Subcutaneous abdominal adipose tissue (tissue), 5 donors: Measurements from ENCODE around the gene PIEZO1.

Source experiments
- H3K27ac ChIP-seq: one replicate; pipeline ENCODE4 v1.7.0; 2013; ENCODE audit warnings: low read depth, mild to moderate bottlenecking, inconsistent platforms, low read length, moderate library complexity
- H3K27me3 ChIP-seq, 5 donors: one replicate each; pipeline ENCODE4 v1.7.0; 2013; ENCODE audit warnings: low read length in 5 of 5, inconsistent platforms in 1 of 5; ENCODE audit not compliant: control insufficient read depth in 5 of 5, insufficient read depth in 4 of 5
- H3K36me3 ChIP-seq, 5 donors: one replicate each; pipeline ENCODE4 v1.7.0; 2013; ENCODE audit warnings: low read length in 5 of 5; ENCODE audit not compliant: control insufficient read depth in 5 of 5, insufficient read depth in 5 of 5
- H3K4me1 ChIP-seq, 5 donors: one replicate each; pipeline ENCODE4 v1.7.0; 2013; ENCODE audit warnings: low read length in 5 of 5, mild to moderate bottlenecking in 3 of 5, moderate library complexity in 1 of 5; ENCODE audit not compliant: control insufficient read depth in 5 of 5, insufficient read depth in 5 of 5
- H3K4me3 ChIP-seq, 5 donors: one replicate each; pipeline ENCODE4 v1.7.0; 2013; ENCODE audit warnings: low read length in 5 of 5, low read depth in 1 of 5
- H3K9ac ChIP-seq, 5 donors: one replicate each; pipeline ENCODE4 v1.7.0; 2013; ENCODE audit warnings: low read length in 5 of 5, mild to moderate bottlenecking in 4 of 5, moderate library complexity in 3 of 5
- H3K9me3 ChIP-seq, 5 donors: one replicate each; pipeline ENCODE4 v1.7.0; 2013; ENCODE audit warnings: low read length in 5 of 5; ENCODE audit not compliant: control insufficient read depth in 5 of 5
- donor health status: healthy.
- donor health status: healthy.
- donor health status: healthy.
- donor health status: healthy.
- donor health status: healthy.

PIEZO1 gene

DNA sequence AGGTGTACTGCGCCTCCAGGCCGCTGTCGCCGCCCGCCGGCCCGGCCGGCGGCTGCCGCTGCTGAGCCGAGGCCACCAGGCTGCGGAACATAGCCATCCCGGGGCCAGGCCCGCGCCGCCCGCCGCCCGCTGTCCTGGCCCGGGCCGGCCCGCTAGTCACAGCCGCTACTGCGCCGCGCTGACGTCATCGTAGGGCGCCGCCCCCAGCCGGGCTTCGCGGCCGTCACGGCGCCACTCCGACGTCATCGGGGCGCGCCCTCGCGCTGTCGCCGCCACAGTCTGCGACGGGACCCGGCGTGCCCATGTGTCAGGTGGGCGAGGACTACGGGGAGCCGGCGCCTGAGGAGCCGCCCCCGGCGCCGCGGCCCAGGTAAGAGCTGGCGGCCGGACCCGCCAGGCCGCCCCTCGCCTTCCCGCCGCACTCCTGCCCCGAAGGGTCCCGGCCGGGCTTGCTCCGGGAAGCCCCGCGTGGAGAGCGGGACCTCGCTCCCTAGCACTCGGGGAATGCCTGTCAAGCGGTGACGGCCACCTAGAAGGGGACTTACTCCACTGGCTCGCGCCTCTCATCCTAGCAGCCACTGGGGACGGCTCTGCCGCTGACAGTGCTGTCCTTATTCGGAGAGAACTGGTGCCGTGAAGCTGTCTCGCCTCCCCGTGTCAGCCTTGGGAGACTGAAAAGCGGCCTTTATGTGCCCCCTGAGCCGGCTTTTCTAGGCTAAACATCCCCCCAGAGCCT is 78.6 kb downstream of the PIEZO1 start, which contains the start of the genes CTU2 and RNF166:
TSS of gene CTU2 (plus strand) at position 275 of the 736 bp plus-strand sequence. CDS start at position 303, 28 bp downstream.
TSS of gene RNF166 (minus strand) at position 180 of the 736 bp plus-strand sequence. CDS start at position 97, 83 bp downstream.
- Histone ChIP-seq H3K9me3 (no peaks in the 10 kb centered on the region), H3K27me3 (no peaks in the 10 kb centered on the region), H3K36me3 (peaks cover 0 to 8% (median 3%) of the 10 kb centered on the region in 5 donors), H3K4me3 (peak within 1 kb of the TSS; percentile 90 to 98 (median 96)), H3K27ac (peak within 1 kb of the TSS; percentile 81), H3K9ac (peak within 1 kb of the TSS; percentile 79 to 97 (median 96)), H3K4me1 (peaks cover 14 to 66% (median 55%) of the 10 kb centered on the region in 5 donors)

DNA sequence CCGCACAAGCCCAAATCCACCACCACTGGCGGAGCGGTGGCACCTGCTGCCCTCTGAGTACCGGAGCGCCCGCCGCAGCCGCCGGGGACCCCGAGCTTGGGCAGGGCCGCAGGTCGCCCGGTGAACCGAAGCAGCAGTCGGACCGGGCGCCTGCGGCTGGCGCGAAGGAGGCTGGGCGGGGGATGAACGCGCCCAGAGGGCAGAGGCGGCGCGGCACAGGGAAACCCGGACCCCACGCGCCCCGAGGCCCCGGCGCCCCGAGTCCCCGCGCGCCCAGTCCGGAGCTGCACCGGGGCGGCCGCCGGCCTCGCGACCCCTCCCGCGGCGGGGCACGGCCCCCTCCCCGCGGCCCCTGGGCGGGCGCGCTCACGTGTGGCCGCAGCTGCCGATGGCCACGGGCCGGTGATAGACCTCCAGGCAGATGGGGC is 79.2 kb downstream of the PIEZO1 start:
- Histone ChIP-seq H3K36me3 (peaks cover 0 to 8% (median 3%) of the 10 kb centered on the region in 5 donors), H3K9me3 (no peaks in the 10 kb centered on the region), H3K4me3 (peak overlapping the region; percentile 74 to 98 (median 93)), H3K4me1 (peaks cover 14 to 66% (median 57%) of the 10 kb centered on the region in 5 donors), H3K9ac (peak overlapping the region in 4 of 5 donors; percentile 73 to 97 (median 91)), H3K27me3 (no peaks in the 10 kb centered on the region), H3K27ac (peak overlapping the region; percentile 21)

DNA sequence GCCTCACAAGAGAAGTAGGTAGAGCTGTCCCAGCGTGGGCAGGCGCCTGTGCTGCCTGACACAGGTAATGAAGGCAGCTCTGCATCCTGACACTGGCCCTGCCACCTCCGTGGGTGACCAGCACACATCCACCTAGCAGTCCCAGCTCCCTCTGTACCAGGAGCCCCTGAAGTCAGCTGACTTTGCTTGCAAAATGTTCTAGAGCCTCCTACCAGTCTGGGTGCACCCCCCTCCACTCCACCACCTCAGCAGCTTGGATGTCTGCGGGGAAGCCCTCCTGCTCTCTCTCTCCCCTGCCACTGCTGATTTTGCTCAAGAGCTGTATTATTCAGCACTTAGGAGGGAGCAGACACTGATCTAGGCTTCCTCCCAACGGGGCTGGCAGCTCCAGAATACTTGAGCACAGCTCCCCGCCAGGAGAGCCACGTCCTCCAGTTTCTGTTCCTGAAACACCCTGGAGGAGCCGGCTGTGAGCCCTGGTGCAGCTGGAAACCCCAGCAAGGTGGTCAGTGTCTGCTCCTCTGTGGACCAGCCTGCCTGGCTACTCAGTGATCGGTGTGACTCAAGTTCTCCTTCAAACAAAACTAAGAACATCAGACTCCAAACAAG is 79.8 kb downstream of the PIEZO1 start:
- peaks cover 0 to 10% (median 5%) of the 10 kb centered on the region in 5 donors for H3K36me3 ChIP-seq
- no peaks in the 10 kb centered on the region for H3K27me3 ChIP-seq
- H3K27ac ChIP-seq: peak overlapping the region; percentile 21
- peaks cover 14 to 69% (median 63%) of the 10 kb centered on the region in 5 donors for H3K4me1 ChIP-seq
- peak overlapping the region; percentile 73 to 93 (median 83) for H3K9ac ChIP-seq
- peak overlapping the region; percentile 74 to 98 (median 93) for H3K4me3 ChIP-seq
- no peaks in the 10 kb centered on the region for H3K9me3 ChIP-seq

DNA sequence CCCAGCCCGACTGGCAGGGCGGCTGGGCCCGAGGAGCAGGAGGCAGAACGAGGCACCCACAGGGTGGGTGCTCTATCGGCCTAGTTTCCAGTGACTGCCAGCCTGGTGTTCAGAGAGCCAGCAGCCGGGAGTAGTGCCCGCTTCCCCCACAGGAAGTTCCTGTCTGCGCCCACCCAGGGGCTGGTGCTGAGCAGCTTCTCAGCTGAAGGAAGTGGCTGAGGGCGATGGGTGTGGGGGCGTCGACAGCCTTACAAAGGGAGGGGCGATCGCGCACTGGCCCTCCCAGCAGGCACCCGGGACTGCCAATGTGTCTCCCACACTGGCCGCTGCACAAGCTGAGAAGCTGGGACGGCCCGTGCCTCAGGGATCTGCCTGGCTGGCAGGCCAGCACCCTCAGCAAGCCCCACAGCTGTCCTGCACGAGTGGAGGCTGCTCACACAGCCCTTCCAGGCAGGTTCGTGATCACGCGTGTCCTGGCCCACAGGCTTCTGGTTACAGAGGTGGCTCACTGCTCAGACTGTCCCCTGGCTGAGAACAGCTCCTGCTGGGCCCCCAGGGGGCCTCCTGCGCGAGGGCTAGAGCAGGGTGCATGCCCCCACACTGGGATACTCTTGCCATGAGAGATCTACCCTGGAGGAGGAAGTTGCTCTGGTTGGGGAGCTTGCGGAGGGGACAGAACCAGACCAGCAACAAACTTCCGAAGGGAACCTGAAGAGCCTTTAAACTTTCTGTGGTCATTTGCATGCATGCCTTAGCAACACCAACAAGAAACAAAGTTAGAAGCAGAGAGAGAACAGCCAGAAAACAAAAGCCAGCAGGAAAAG is 81.3 kb downstream of the PIEZO1 start:
- Histone ChIP-seq H3K9me3 (no peaks in the 10 kb centered on the region), H3K36me3 (peaks cover 0 to 20% (median 15%) of the 10 kb centered on the region in 5 donors), H3K4me1 (peaks cover 14 to 78% (median 68%) of the 10 kb centered on the region in 5 donors), H3K4me3 (peak overlapping the region in 3 of 5 donors; percentile 36 to 97 (median 42)), H3K27ac (peak overlapping the region; percentile 60), H3K9ac (peak overlapping the region in 3 of 5 donors; percentile 35 to 43 (median 35)), H3K27me3 (no peaks in the 10 kb centered on the region)

DNA sequence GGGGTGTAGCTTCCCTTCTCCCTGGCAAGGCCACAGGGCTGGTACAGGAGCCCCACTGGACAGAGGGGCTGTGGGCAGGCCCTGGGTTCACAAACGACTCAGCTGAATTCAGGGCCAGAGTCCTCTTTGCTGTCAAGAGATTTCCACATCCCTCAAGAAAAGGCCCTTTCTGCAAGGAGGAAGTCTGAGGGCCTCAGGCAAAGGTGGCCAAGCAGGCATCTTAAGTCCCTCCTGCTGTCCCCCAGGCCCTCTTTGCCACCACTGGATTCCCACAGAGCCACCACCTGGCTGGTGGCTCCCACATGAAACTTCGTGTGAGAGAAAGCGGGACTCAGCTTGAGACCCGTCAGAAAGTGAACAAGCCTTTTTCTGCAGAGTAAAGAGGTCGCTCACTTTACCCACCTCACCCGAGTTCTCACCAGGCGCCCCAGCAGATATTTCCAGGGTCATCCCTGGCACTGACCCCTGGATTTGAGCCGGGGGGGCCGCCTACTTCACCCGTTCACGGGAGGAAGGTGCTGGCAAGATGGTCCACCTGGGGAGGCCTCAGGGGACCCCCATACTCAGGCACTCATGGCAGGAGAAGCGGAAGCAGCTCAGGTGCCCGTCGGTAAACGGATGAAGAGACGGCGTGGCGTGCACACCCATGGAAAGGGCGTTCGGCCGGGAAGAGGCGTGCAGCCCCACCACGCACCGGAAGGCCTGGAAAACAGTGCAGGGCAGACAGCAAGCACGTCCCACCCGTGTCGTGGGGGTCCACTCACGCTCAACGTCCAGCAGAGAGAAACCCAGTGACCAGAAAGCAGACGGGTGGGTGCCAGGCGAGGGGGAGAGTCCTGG is 82.4 kb downstream of the PIEZO1 start:
- H3K27ac ChIP-seq: peak overlapping the region; percentile 60

DNA sequence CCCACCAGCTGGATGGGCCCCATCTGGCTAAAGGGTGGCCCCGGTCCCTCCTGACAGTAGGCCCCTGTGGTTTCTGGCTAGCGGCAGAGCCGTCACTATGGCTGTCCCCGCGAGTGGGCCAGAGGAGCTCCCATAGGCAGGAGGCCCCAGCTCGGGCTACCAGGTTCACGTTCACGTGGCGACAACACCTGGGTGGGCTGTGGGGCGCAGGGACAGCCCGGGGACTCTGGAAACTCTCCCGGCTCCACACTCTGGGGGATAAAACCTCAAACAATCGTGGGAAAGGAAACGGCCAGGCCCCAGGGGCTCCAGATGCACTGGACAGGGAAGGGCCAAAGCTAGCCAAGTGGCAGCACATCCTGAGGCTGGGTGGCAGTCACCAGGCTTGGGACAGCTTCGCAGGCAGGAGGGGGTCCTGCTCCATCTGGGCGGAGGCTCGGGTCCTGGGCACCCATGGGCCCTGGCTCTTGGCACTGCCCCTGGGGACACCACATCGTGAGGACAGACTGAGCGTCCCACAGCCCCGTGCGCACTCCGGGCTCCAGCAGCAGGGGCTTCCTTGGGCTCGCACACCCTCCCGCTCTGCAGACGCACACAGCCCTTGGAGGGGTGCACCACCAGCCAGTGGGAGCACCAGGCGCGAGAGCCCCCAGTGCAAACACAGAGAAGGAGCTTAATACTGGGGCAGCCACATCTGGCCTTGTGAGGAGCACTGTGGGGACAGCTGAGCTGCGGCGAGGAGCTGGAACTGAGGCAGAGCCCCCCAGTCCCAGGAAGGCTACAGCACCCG is 83.2 kb downstream of the PIEZO1 start:
- Histone ChIP-seq H3K36me3 (peaks cover 0 to 39% (median 34%) of the 10 kb centered on the region in 5 donors), H3K27ac (peak overlapping the region; percentile 60), H3K4me3 (peak overlapping the region in 3 of 5 donors; percentile 22 to 49 (median 40)), H3K27me3 (no peaks in the 10 kb centered on the region), H3K4me1 (peaks cover 11 to 68% (median 58%) of the 10 kb centered on the region in 5 donors), H3K9ac (peak overlapping the region in 2 of 5 donors; percentile 47 to 53), H3K9me3 (no peaks in the 10 kb centered on the region)

More for the DNA sequence above, 82.4 kb downstream of the PIEZO1 start:
- Histone ChIP-seq H3K4me1 (peaks cover 14 to 77% (median 66%) of the 10 kb centered on the region in 5 donors), H3K27me3 (no peaks in the 10 kb centered on the region), H3K36me3 (peaks cover 0 to 31% (median 26%) of the 10 kb centered on the region in 5 donors), H3K4me3 (peak overlapping the region in 2 of 5 donors; percentile 40 to 52), H3K9ac (peak overlapping the region in 1 of 5 donors; percentile 43), H3K9me3 (no peaks in the 10 kb centered on the region)

DNA sequence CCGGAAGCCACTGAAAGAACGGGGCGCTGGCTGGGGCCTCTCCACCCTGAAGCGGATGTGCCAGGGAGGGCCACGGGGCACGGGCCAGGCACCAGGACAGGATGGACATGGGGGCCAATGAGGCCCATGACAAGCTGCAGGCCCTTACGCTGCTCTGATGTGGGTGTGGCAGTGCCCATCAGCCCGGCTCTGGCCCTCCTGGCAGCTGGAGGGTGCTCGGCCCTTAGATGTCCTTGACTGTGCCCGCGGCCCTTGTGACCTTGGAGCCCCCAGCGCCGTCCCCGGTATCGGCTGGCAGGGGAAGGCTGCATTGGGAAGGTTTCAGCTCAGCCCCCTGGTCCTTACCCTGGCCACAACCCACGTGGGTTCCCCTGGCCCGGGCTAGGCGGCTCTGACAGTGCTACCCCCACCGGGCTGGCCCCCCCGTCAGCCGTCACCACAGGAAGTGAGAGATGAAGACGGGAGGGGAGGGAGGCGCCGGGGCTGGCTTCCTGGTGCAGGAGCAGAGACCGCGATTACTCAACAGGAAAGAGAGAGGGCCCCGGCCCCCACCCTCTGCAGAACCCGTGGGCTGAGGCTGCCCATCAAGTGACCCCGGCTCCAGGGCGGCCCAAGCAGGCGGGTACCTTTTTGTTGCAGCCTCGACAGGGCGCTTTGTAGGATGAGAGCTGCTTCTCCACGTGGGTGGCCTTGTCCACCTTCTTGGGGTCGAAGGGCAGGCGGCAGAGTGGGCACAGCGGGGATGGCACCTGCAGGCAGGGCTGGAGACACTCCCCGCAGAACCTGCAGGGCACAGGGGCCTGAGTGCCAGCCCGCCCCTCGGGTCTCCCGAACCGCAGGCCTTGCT is 84.2 kb downstream of the PIEZO1 start:
- Histone ChIP-seq H3K4me3 (peak overlapping the region in 2 of 5 donors; percentile 40 to 49), H3K27ac (peak overlapping the region; percentile 60), H3K4me1 (peaks cover 11 to 64% (median 55%) of the 10 kb centered on the region in 5 donors), H3K9ac (peak overlapping the region in 2 of 5 donors; percentile 47 to 53), H3K36me3 (peaks cover 0 to 47% (median 38%) of the 10 kb centered on the region in 5 donors), H3K27me3 (no peaks in the 10 kb centered on the region), H3K9me3 (no peaks in the 10 kb centered on the region)

DNA sequence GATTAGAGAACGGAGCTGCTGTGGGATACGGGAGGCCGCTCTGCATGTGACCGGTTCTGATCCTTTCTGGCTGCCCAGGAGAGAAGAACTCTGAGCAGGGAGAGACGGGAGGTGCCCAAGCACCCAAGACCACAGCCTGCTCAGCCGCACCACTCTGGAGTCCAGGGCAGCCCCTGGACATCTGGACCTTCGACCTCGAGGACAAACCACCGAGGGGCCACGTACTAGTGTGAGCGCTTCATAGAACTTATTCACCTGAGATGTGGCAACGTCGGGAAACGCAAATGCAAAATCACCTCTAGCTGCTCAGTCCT is 84.7 kb downstream of the PIEZO1 start:
- H3K9me3 ChIP-seq: no peaks in the 10 kb centered on the region
- peaks cover 0 to 52% (median 39%) of the 10 kb centered on the region in 5 donors for H3K36me3 ChIP-seq
- H3K27me3 ChIP-seq: no peaks in the 10 kb centered on the region
- no peak overlapping the region for H3K9ac ChIP-seq
- peak overlapping the region in 1 of 5 donors; percentile 10 for H3K4me3 ChIP-seq
- H3K27ac ChIP-seq: peak overlapping the region; percentile 37
- peaks cover 8 to 59% (median 50%) of the 10 kb centered on the region in 5 donors for H3K4me1 ChIP-seq
